ENCODE measurements around the gene SYNDIG1.

SYNDIG1 gene

DNA sequence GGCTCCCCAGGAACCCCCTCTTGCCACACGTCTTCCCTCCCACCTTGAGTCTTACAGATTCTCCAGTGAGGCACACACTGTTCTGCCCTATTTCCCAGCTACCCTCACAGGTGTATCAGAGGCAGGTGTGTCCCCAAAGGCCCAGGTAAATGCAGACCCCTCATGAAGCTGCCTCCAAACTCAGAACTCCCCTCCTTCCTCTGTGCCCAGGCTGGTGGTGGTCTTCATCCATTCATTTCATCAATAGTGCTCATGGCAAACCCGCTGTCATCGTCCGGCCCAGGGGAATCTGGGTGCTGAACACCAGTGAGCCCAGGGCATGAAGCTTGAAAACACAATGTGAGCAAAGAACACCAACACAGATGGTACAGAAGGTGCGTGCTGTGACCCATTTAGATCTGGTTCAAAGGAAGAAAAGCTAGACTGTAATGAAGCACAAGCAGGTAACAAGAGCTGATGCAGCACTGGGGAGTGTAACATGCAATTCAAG lies 213.1 kb downstream of the SYNDIG1 start:
- no peak for DNase-seq (ENCODE audit: low read depth)
- no peak overlapping the region for H3K4me3 ChIP-seq (ENCODE audit: low read depth, low read length)
- TF ChIP-seq, protein P1, sequence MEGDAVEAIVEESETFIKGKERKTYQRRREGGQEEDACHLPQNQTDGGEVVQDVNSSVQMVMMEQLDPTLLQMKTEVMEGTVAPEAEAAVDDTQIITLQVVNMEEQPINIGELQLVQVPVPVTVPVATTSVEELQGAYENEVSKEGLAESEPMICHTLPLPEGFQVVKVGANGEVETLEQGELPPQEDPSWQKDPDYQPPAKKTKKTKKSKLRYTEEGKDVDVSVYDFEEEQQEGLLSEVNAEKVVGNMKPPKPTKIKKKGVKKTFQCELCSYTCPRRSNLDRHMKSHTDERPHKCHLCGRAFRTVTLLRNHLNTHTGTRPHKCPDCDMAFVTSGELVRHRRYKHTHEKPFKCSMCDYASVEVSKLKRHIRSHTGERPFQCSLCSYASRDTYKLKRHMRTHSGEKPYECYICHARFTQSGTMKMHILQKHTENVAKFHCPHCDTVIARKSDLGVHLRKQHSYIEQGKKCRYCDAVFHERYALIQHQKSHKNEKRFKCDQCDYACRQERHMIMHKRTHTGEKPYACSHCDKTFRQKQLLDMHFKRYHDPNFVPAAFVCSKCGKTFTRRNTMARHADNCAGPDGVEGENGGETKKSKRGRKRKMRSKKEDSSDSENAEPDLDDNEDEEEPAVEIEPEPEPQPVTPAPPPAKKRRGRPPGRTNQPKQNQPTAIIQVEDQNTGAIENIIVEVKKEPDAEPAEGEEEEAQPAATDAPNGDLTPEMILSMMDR (IDR thresholded peaks at IDR 0.05; ENCODE audit: low read depth, low read length, missing control alignments): no peak

DNA sequence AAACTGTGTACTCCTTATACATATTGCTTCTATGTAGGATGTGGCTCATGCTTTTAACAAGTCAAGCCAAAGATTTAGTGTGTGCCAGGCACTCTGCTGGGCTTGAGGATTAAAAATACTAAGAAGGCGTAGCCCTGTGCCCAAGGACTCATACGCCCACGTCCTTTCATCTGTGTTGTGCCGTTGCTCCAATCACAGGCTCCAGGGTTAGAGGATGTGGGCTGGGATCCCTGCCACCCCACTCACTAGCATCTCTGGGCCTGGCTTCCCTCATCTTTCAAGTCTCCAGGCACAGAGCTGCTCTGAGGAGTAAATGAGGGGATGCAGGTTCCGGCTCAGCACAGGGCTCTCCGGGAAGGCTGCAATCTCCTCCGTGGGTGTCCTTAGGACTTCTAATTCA lies 214.2 kb downstream of the SYNDIG1 start:
- TF ChIP-seq, protein P1 (IDR thresholded peaks at IDR 0.05; ENCODE audit: low read depth, low read length, missing control alignments): no peak
- H3K4me3 ChIP-seq (ENCODE audit: low read depth, low read length): no peak overlapping the region
- DNase-seq (ENCODE audit: low read depth): no peak

GRCh38 chr20:24684421-24684871 lies 215.0 kb downstream of the SYNDIG1 start:
- no peak for DNase-seq (ENCODE audit: low read depth)
- TF ChIP-seq, protein P1 (IDR thresholded peaks at IDR 0.05; ENCODE audit: low read depth, low read length, missing control alignments): no peak
- no peak overlapping the region for H3K4me3 ChIP-seq (ENCODE audit: low read depth, low read length)

DNA sequence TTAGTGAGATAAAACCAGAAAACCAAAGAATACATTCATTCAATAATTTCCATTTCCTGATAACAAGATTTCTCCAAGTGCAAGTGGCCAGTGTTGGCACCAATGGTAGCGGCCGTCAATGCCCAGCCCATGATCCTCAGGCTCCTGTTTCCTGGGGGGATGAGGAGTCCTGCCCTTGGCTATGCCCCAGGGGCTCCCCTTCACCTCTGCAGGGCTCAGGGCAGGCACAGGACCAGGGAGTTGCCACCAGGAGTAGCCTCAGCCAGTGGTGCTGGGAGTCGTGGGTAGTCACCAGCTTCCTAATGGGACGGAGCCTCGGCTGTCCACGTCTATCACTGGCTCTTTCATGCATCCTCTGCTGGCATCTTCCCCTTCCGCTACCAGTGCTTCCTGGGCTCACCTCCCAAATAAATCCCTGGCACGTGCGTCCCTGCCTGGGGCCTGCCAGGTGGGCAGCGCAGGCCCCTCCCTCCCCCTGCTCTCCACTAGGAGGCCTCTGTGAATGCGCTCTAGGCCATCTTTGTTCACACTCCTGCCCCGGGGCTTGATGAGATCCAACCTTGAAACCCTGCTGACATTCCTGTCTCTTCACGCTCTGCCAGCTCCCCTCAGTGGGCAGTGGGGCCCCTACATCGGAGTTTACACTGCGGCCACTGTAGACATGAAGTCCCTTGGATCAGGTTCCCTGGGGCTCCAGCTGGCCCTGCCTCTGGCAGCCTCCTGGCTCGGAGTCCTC lies 215.7 kb downstream of the SYNDIG1 start:
- H3K4me3 ChIP-seq (ENCODE audit: low read depth, low read length): no peak overlapping the region
- DNase-seq (ENCODE audit: low read depth): no peak
- TF ChIP-seq, protein P1 (IDR thresholded peaks at IDR 0.05; ENCODE audit: low read depth, low read length, missing control alignments): no peak

DNA sequence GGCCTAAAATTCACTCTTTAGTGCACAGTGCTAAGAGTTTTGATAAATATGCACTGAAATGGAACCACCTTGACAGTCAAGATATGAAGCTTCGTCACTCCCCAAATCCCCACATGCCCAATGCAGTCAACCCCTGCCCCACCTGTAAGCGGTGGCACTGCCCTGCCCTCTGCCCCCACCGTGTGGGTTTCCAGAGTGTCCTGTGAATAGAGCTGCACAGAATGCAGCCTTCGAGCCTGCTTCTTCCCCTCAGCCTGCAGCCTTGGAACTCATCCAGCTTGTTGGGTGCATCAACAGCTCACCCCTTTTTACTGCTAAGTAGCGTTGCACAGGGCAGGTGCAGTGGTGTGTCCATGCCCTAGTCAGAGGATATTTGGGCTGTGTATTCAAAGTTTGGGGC lies 216.3 kb downstream of the SYNDIG1 start:
- no peak overlapping the region for H3K4me3 ChIP-seq (ENCODE audit: low read depth, low read length)
- TF ChIP-seq, protein P1 (IDR thresholded peaks at IDR 0.05; ENCODE audit: low read depth, low read length, missing control alignments): no peak
- DNase-seq (ENCODE audit: low read depth): no peak

- H3K4me3 ChIP-seq (ENCODE audit: low read depth, low read length): no peak overlapping the region
- no peak for DNase-seq (ENCODE audit: low read depth)
- TF ChIP-seq, protein P1 (IDR thresholded peaks at IDR 0.05; ENCODE audit: low read depth, low read length, missing control alignments): no peak
Observed at GRCh38 chr20:24686156-24686555, 216.7 kb downstream of the SYNDIG1 start.

DNA sequence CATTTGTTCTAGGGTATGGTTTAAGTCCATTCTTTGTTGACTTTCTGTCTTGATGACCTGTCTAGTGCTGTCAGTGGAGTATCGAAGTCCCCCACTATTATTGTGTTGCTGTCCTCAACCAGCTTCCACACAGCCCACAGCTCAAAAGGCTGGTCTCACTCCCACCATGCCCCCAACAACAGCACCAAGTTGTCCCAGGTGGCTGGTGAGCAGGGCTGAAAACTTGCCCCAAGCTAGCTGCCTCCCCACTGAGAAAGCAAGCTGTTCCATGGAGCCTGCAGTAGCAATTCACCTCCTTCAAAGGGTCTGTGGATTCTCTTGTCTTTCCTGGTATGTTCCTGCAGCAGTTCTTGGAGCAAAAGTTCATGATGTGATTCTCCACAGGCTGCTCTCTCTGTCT lies 221.0 kb downstream of the SYNDIG1 start:
- no peak overlapping the region for H3K4me3 ChIP-seq (ENCODE audit: low read depth, low read length)
- no peak for DNase-seq (ENCODE audit: low read depth)
- TF ChIP-seq, protein P1 (IDR thresholded peaks at IDR 0.05; ENCODE audit: low read depth, low read length, missing control alignments): no peak
